Pericardium fibroblast (primary cell): ENCODE data around the gene NEDD4. TPM values are rescaled to one million over a fixed set of nuclear protein-coding genes. Genes with fewer than 3 reads are reported as not detected.

Experiments
- total RNA-seq: library from RNA; depleted of rRNA; stranded (reverse); fragments of >200 nt; gene quantifications from 2 replicates; pipeline ENCODE4 v1.2.3, GENCODE V29; 2015

NEDD4 gene
- 12.8 and 18.9 TPM in 2 replicates for total RNA-seq

GRCh38 chr15:55993111-55993803 is at the start of gene NEDD4:
Gene NEDD4, minus strand, starts transcription at chr15:55993612. Its CDS starts 57 bp downstream, at chr15:55993555.

